ENCODE data around the gene CKMT1B.
"Not testable (repeated sequence)": the region's sequence is repeated elsewhere in the genome, so short reads cannot be mapped to it uniquely, and the experiment has no call there.

CKMT1B gene

DNA sequence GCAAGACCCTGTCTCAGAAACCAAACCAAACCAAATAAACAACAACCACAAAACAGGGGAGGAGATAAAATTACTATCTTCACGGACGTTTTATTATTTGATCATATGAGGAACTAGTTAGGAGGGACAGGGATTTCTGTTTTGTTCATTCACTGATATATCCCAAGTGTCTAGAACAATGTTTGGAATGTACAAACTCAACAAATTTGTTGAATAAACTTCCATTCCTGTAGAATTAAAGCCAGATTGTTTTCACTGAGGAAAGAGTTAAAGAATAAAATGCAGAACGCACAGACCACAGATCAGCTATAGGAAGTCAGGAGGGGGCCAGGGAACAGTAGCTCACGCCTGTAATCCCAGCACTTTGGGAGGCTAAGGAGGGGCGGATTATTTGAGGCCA lies 31.3 kb downstream of the CKMT1B start:
- intact Hi-C loops (cut with DNase I) = no loop called here
- no peak for DNase-seq

DNA sequence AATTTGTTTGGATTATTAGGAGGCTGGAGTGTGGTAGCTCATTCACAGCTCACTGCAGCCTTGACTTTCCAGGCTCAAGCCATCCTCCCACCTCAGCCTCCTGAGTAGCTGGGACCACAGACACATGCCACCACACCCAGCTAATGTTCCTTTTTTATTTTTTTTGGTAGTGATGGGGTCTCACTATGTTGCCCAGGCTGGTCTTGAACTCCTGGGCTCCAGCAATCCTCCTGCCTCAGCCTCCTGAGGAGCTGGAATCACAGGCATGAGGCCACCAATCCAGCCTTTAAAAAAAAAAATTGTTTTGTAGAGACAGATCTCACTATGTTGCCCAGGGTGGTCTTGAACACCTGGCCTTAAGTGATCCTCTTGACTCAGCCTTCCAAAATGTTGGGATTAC lies 33.1 kb downstream of the CKMT1B start:
- intact Hi-C loops (cut with DNase I); DNase-seq: not testable (repeated sequence)

DNA sequence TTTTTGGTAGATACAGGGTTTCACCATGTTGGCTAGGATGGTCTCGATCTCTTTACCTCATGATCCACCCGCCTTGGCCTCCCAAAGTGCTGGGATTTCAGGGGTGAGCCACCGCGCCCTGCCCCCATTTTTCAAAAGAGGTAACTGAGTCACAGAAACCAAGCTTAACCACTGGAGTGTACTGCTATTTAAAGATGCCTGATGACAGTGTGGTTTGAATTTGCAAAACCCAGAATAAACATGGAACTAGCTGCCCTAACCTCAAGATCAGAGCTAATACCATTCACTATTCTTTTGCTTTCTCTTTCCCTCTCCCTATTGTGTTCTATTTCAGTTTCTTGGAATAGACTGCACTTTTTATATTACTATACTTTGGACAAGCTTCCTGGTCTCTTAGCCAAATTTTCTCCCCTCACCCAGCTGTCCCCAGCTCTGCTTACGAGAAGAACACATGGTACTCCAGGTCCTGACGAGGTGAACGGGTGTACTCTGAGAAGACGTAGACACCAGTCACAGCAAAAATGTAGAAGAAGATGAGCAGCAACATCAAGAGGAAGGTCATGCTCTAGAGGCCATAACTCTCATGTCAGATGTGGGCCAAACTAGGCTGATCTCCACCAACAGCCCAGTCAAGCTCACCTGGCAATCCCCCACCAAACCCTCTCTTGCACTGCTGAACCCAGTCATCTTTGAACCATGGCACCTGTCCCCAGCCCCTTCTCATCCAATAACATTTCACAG lies 44.8 kb downstream of the CKMT1B start:
- intact Hi-C loops (cut with DNase I); DNase-seq: not testable (repeated sequence)
